Pulmonary artery endothelial cell (primary cell): Measurements from ENCODE around the gene BHLHE23. TPM values are rescaled to one million over a fixed set of nuclear protein-coding genes. Genes with fewer than 3 reads are reported as not detected.
"Not testable (repeated sequence)": the region's sequence is repeated elsewhere in the genome, so short reads cannot be mapped to it uniquely, and the experiment has no call there.

Experiments
- DNase-seq: peaks from one replicate; pipeline ENCODE4 v3.0.0-alpha.2; 2011; ENCODE audit warnings: low read depth, low spot score
- total RNA-seq: library from RNA; depleted of rRNA; stranded (reverse); fragments of >200 nt; gene quantifications from 2 replicates; pipeline ENCODE4 v1.2.3, GENCODE V29; 2014

Gene BHLHE23
- total RNA-seq, 1 donor from 2014 or later = not detected

GRCh38 chr20:63043348-63044203 is 36.8 kb upstream of the BHLHE23 start:
- DNase-seq = no peak

- no peak for DNase-seq
Observed at GRCh38 chr20:63042448-63043071, 35.8 kb upstream of the BHLHE23 start.

GRCh38 chr20:63041776-63042175 is 35.0 kb upstream of the BHLHE23 start:
- no peak for DNase-seq

GRCh38 chr20:63037669-63038268 is 31.0 kb upstream of the BHLHE23 start:
- no peak for DNase-seq

- DNase-seq = no peak
Observed at GRCh38 chr20:63036291-63036690, 29.5 kb upstream of the BHLHE23 start.

GRCh38 chr20:63035603-63036185 is 28.9 kb upstream of the BHLHE23 start:
- DNase-seq = no peak

GRCh38 chr20:63034710-63035602 is 28.2 kb upstream of the BHLHE23 start:
- not testable (repeated sequence) for DNase-seq

GRCh38 chr20:63033794-63034709 is 27.3 kb upstream of the BHLHE23 start:
- DNase-seq = no peak

- DNase-seq = no peak
Observed at GRCh38 chr20:63032861-63033793, 26.4 kb upstream of the BHLHE23 start.

- no peak for DNase-seq
Observed at GRCh38 chr20:63032026-63032800, 25.4 kb upstream of the BHLHE23 start.

GRCh38 chr20:63031251-63032014 is 24.7 kb upstream of the BHLHE23 start:
- DNase-seq = no peak

- no peak for DNase-seq
Observed at GRCh38 chr20:63029358-63030121, 22.8 kb upstream of the BHLHE23 start.

- no peak for DNase-seq
Observed at GRCh38 chr20:63028461-63028921, 21.7 kb upstream of the BHLHE23 start.

- DNase-seq = no peak
Observed at GRCh38 chr20:63027922-63028389, 21.2 kb upstream of the BHLHE23 start.

- DNase-seq = no peak
Observed at GRCh38 chr20:63027221-63027921, 20.6 kb upstream of the BHLHE23 start.
